Sigmoid colon (tissue), 4 donors: ENCODE data around the gene ADGRG6.

Experiments
- EP300 ChIP-seq, 4 donors: sonication (generic); formaldehyde crosslinking; IDR thresholded peaks; one replicate each; pipeline ENCODE4 v1.6.1; 2017; ENCODE audit warnings: antibody characterized with exemption in 4 of 4
- POLR2A ChIP-seq, 2 donors: fragments of 450-650 bp; IDR thresholded peaks; one replicate each; pipeline ENCODE4 v1.6.1; 2016; ENCODE audit warnings: antibody characterized with exemption in 2 of 2, mild to moderate bottlenecking in 2 of 2, moderate library complexity in 2 of 2
- POLR2AphosphoS5 ChIP-seq, 4 donors: sonication (generic); formaldehyde crosslinking; IDR thresholded peaks; one replicate each; pipeline ENCODE4 v1.6.1; 2017; ENCODE audit warnings: antibody characterized with exemption in 4 of 4
- TF ChIP-seq, protein P1 (sequence below), 4 experiments: fragments of 450-650 bp in 3 of 4; fragments of 200-600 bp in 1 of 4; IDR thresholded peaks; one replicate each; pipeline ENCODE4 v1.5.1; 2016 to 2019; ENCODE audit warnings: antibody characterized with exemption in 4 of 4, mild to moderate bottlenecking in 3 of 4, moderate library complexity in 2 of 4

DNA sequence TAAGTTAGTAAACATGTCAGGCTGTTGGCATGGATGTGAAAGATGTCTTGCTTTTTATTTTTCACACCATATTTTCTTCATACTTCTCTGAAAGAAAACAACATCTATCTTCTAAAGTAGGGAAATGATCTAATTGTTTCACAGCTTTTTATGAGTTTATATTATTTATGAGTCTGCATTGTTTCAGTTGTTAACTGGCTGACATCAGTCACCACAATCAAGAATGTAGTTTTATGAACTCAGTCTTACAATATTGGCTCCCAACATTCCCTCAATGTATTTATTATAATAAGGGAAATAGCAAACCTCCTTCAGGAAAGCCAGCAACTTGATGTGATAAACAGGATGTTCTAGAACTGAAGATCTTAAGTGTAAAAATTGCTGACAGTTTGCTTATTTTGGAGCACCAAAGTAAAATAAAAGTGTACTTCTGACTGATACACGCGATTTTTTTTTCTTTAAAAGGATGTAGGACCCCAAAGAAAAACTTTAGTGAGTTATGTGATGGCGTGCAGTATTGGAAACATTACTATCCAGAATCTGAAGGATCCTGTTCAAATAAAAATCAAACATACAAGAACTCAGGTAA lies 106.0 kb downstream of the ADGRG6 start:
- TF ChIP-seq, protein P1, sequence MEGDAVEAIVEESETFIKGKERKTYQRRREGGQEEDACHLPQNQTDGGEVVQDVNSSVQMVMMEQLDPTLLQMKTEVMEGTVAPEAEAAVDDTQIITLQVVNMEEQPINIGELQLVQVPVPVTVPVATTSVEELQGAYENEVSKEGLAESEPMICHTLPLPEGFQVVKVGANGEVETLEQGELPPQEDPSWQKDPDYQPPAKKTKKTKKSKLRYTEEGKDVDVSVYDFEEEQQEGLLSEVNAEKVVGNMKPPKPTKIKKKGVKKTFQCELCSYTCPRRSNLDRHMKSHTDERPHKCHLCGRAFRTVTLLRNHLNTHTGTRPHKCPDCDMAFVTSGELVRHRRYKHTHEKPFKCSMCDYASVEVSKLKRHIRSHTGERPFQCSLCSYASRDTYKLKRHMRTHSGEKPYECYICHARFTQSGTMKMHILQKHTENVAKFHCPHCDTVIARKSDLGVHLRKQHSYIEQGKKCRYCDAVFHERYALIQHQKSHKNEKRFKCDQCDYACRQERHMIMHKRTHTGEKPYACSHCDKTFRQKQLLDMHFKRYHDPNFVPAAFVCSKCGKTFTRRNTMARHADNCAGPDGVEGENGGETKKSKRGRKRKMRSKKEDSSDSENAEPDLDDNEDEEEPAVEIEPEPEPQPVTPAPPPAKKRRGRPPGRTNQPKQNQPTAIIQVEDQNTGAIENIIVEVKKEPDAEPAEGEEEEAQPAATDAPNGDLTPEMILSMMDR (IDR thresholded peaks at IDR 0.05), result no peak
- TF ChIP-seq EP300 (IDR thresholded peaks at IDR 0.05), result no peak
- TF ChIP-seq POLR2A (IDR thresholded peaks at IDR 0.05), result no peak
- no peak for TF ChIP-seq POLR2AphosphoS5 (IDR thresholded peaks at IDR 0.05)
